Heart left ventricle (tissue), 13 donors: Measurements from ENCODE around the gene YES1.

Experiments
- CTCF ChIP-seq, 12 donors: fragments of 200-600 bp; sonication (generic) in 4 of 12; IDR thresholded peaks; one replicate each; pipeline versions ENCODE4 v1.5.0 to v1.8.0; 2018 to 2022; ENCODE audit warnings: antibody characterized with exemption in 12 of 12, mild to moderate bottlenecking in 5 of 12
- POLR2A ChIP-seq, 2 donors: fragments of 450-650 bp; IDR thresholded peaks; one replicate each; pipeline ENCODE4 v1.6.1; 2017; ENCODE audit warnings: antibody characterized with exemption in 2 of 2, mild to moderate bottlenecking in 2 of 2, moderate library complexity in 2 of 2
- donor health status: ischemic (EF 13 %, LVEDD 7.1; RV severe dilation, severe dysfunction).
- donor health status: DM: no; HTN: yes; CAD: no.
- donor health status: DM: no; HTN: no; CAD: no.
- donor health status: ischemic (EF 25% LVEDD 6.9; RV normal size, moderate dysfunction).
- donor health status: ischemic (EF 25% LVEDD 5.7; RV mildly dilated, moderate dysfunction).
- donor health status: ischemic (EF 35%, LVEDD 5.7; RV mildly dilated, moderate dysfunction).
- donor health status: nonischemic (EF 11% LVEDD 7.7; RV severe dilation, severe dysfunction).
- donor health status: DM: yes; HTN: yes; CAD: no.
- donor health status: PGD.
- donor health status: ischemic (EF 29% LVEDD 5.4; RV normal size, mild dysfunction).
- donor health status: nonischemic (EF 23%, LVEDD 6.1; RV moderate dilation, normal function).

- TF ChIP-seq CTCF (IDR thresholded peaks at IDR 0.05) (no peak), POLR2A (IDR thresholded peaks at IDR 0.05) (no peak)
Observed at GRCh38 chr18:697800-698199, 114.2 kb downstream of the YES1 start.
